ENCODE measurements around the gene GRM5.

GRM5 gene

GRCh38 chr11:88594274-88594950, 471.4 kb downstream of the GRM5 start:
- in situ Hi-C loops (cut with MboI; ENCODE audit: low pct_unique_long_range_greater_than_20kb, low sequenced_read_pairs, unreplicated experiment), result no loop called here

GRCh38 chr11:88590361-88590760, 475.4 kb downstream of the GRM5 start:
- in situ Hi-C loops (cut with MboI; ENCODE audit: low pct_unique_long_range_greater_than_20kb, low sequenced_read_pairs, unreplicated experiment), result no loop called here
- no peak for DNase-seq (ENCODE audit: low spot score)
- TF ChIP-seq CTCF (IDR thresholded peaks at IDR 0.05; ENCODE audit: extremely low read depth, insufficient read depth, missing control alignments), result no peak

More at GRCh38 chr11:88594274-88594950, 471.4 kb downstream of the GRM5 start:
- no peak for TF ChIP-seq CTCF (IDR thresholded peaks at IDR 0.05; ENCODE audit: extremely low read depth, insufficient read depth, missing control alignments)
- DNase-seq (ENCODE audit: low spot score), result no peak

- TF ChIP-seq CTCF (IDR thresholded peaks at IDR 0.05; ENCODE audit: extremely low read depth, insufficient read depth, missing control alignments), result no peak
- in situ Hi-C loops (cut with MboI; ENCODE audit: low pct_unique_long_range_greater_than_20kb, low sequenced_read_pairs, unreplicated experiment), result no loop called here
- no peak for DNase-seq (ENCODE audit: low spot score)
Observed at GRCh38 chr11:88583251-88583650, 482.5 kb downstream of the GRM5 start.

- DNase-seq (ENCODE audit: low spot score), result no peak
- in situ Hi-C loops (cut with MboI; ENCODE audit: low pct_unique_long_range_greater_than_20kb, low sequenced_read_pairs, unreplicated experiment), result no loop called here
- TF ChIP-seq CTCF (IDR thresholded peaks at IDR 0.05; ENCODE audit: extremely low read depth, insufficient read depth, missing control alignments), result no peak
Observed at GRCh38 chr11:88579466-88579865, 486.3 kb downstream of the GRM5 start.

GRCh38 chr11:88576741-88577140, 489.0 kb downstream of the GRM5 start:
- in situ Hi-C loops (cut with MboI; ENCODE audit: low pct_unique_long_range_greater_than_20kb, low sequenced_read_pairs, unreplicated experiment), result no loop called here
- no peak for DNase-seq (ENCODE audit: low spot score)
- no peak for TF ChIP-seq CTCF (IDR thresholded peaks at IDR 0.05; ENCODE audit: extremely low read depth, insufficient read depth, missing control alignments)

GRCh38 chr11:88575916-88576315, 489.9 kb downstream of the GRM5 start:
- in situ Hi-C loops (cut with MboI; ENCODE audit: low pct_unique_long_range_greater_than_20kb, low sequenced_read_pairs, unreplicated experiment), result no loop called here
- no peak for TF ChIP-seq CTCF (IDR thresholded peaks at IDR 0.05; ENCODE audit: extremely low read depth, insufficient read depth, missing control alignments)
- no peak for DNase-seq (ENCODE audit: low spot score)

Measured in GM13977 (cell line).